Measurements from ENCODE around the gene CASZ1. TPM values are rescaled to one million over a fixed set of nuclear protein-coding genes. Genes with fewer than 3 reads are reported as not detected.

The CASZ1 gene
- total RNA-seq, 1 experiment from 2014 or later: 0.58 TPM

- H3K36me3 ChIP-seq: no peaks in the 10 kb centered on the region
- no peak overlapping the region for H3K4me3 ChIP-seq
- DNase-seq (ENCODE audit: low read depth in 1 of 2, low spot score in 2 of 2): no peak
- 0 out of 2 replicates have a peak, but pooled peaks cover 1% of the 10 kb centered on the region for H3K4me1 ChIP-seq (replicated peaks)
- H3K9me3 ChIP-seq (replicated peaks): no peaks in the 10 kb centered on the region
- peaks cover 45% of the 10 kb centered on the region for H3K27me3 ChIP-seq (replicated peaks)
- H3K27ac ChIP-seq: no peak overlapping the region
Measured at GRCh38 chr1:10735563-10736305, 60.7 kb downstream of the CASZ1 start.

GRCh38 chr1:10734962-10735544 lies 61.4 kb downstream of the CASZ1 start:
- DNase-seq (ENCODE audit: low read depth in 1 of 2, low spot score in 2 of 2): no peak
- H3K4me3 ChIP-seq: no peak overlapping the region
- no peaks in the 10 kb centered on the region for H3K9me3 ChIP-seq (replicated peaks)
- 0 out of 2 replicates have a peak, but pooled peaks cover 2% of the 10 kb centered on the region for H3K4me1 ChIP-seq (replicated peaks)
- peaks cover 45% of the 10 kb centered on the region for H3K27me3 ChIP-seq (replicated peaks)
- H3K36me3 ChIP-seq: no peaks in the 10 kb centered on the region
- H3K27ac ChIP-seq: no peak overlapping the region

- Histone ChIP-seq H3K27ac (no peak overlapping the region), H3K4me3 (no peak overlapping the region), H3K4me1 (replicated peaks) (0 out of 2 replicates have a peak, but pooled peaks cover 2% of the 10 kb centered on the region), H3K27me3 (replicated peaks) (peaks cover 43% of the 10 kb centered on the region), H3K9me3 (replicated peaks) (no peaks in the 10 kb centered on the region), H3K36me3 (no peaks in the 10 kb centered on the region)
- no peak for DNase-seq (ENCODE audit: low read depth in 1 of 2, low spot score in 2 of 2)
Measured at GRCh38 chr1:10734375-10734774, 62.1 kb downstream of the CASZ1 start.

GRCh38 chr1:10733474-10734366 lies 62.7 kb downstream of the CASZ1 start:
- Histone ChIP-seq H3K27me3 (replicated peaks) (peaks cover 41% of the 10 kb centered on the region), H3K36me3 (no peaks in the 10 kb centered on the region), H3K4me1 (replicated peaks) (0 out of 2 replicates have a peak, but pooled peaks cover 2% of the 10 kb centered on the region), H3K4me3 (no peak overlapping the region), H3K9me3 (replicated peaks) (no peaks in the 10 kb centered on the region), H3K27ac (no peak overlapping the region)
- DNase-seq (ENCODE audit: low read depth in 1 of 2, low spot score in 2 of 2): no peak

GRCh38 chr1:10730985-10731384 lies 65.5 kb downstream of the CASZ1 start:
- Histone ChIP-seq H3K36me3 (no peaks in the 10 kb centered on the region), H3K9me3 (replicated peaks) (no peaks in the 10 kb centered on the region), H3K27me3 (replicated peaks) (peaks cover 26% of the 10 kb centered on the region), H3K4me1 (replicated peaks) (0 out of 2 replicates have a peak, but pooled peaks cover 2% of the 10 kb centered on the region), H3K4me3 (no peak overlapping the region), H3K27ac (no peak overlapping the region)
- DNase-seq (ENCODE audit: low read depth in 1 of 2, low spot score in 2 of 2): peak in 1 of 2 experiments; percentile 36

GRCh38 chr1:10728595-10729410 lies 67.6 kb downstream of the CASZ1 start:
- no peak for DNase-seq (ENCODE audit: low read depth in 1 of 2, low spot score in 2 of 2)
- Histone ChIP-seq H3K4me3 (no peak overlapping the region), H3K4me1 (replicated peaks) (0 out of 2 replicates have a peak, but pooled peaks cover 2% of the 10 kb centered on the region), H3K27me3 (replicated peaks) (peaks cover 25% of the 10 kb centered on the region), H3K27ac (no peak overlapping the region), H3K9me3 (replicated peaks) (no peaks in the 10 kb centered on the region; the same call in 1 of the 2 replicates), H3K36me3 (no peaks in the 10 kb centered on the region)

- H3K4me3 ChIP-seq: no peak overlapping the region
- H3K9me3 ChIP-seq (replicated peaks): no peaks in the 10 kb centered on the region; the same call in 1 of the 2 replicates
- DNase-seq (ENCODE audit: low read depth in 1 of 2, low spot score in 2 of 2): no peak
Measured at GRCh38 chr1:10727751-10728232, 68.7 kb downstream of the CASZ1 start.

GRCh38 chr1:10726355-10726754 lies 70.1 kb downstream of the CASZ1 start:
- no peaks in the 10 kb centered on the region; the same call in 1 of the 2 replicates for H3K9me3 ChIP-seq (replicated peaks)
- H3K27ac ChIP-seq: no peak overlapping the region
- no peaks in the 10 kb centered on the region for H3K36me3 ChIP-seq
- H3K4me1 ChIP-seq (replicated peaks): 0 out of 2 replicates have a peak, but pooled peaks cover 2% of the 10 kb centered on the region
- H3K4me3 ChIP-seq: no peak overlapping the region
- peaks cover 23% of the 10 kb centered on the region for H3K27me3 ChIP-seq (replicated peaks)
- no peak for DNase-seq (ENCODE audit: low read depth in 1 of 2, low spot score in 2 of 2)

More at GRCh38 chr1:10727751-10728232, 68.7 kb downstream of the CASZ1 start:
- 0 out of 2 replicates have a peak, but pooled peaks cover 2% of the 10 kb centered on the region for H3K4me1 ChIP-seq (replicated peaks)
- H3K27ac ChIP-seq: no peak overlapping the region
- no peaks in the 10 kb centered on the region for H3K36me3 ChIP-seq
- peaks cover 25% of the 10 kb centered on the region for H3K27me3 ChIP-seq (replicated peaks)

- Histone ChIP-seq H3K27ac (no peak overlapping the region), H3K4me1 (replicated peaks) (no peaks in the 10 kb centered on the region), H3K36me3 (no peaks in the 10 kb centered on the region), H3K27me3 (replicated peaks) (peaks cover 31% of the 10 kb centered on the region), H3K4me3 (no peak overlapping the region), H3K9me3 (replicated peaks) (no peaks in the 10 kb centered on the region; the same call in 1 of the 2 replicates)
- no peak for DNase-seq (ENCODE audit: low read depth in 1 of 2, low spot score in 2 of 2)
Measured at GRCh38 chr1:10724948-10725847, 71.2 kb downstream of the CASZ1 start.

- H3K4me1 ChIP-seq (replicated peaks): no peaks in the 10 kb centered on the region
- H3K27ac ChIP-seq: no peak overlapping the region
- no peaks in the 10 kb centered on the region for H3K36me3 ChIP-seq
- H3K27me3 ChIP-seq (replicated peaks): peaks cover 35% of the 10 kb centered on the region
- DNase-seq (ENCODE audit: low read depth in 1 of 2, low spot score in 2 of 2): no peak
- no peak overlapping the region for H3K4me3 ChIP-seq
- no peaks in the 10 kb centered on the region; the same call in 1 of the 2 replicates for H3K9me3 ChIP-seq (replicated peaks)
Measured at GRCh38 chr1:10724511-10724910, 71.9 kb downstream of the CASZ1 start.

GRCh38 chr1:10724052-10724494 lies 72.4 kb downstream of the CASZ1 start:
- Histone ChIP-seq H3K27me3 (replicated peaks) (peaks cover 39% of the 10 kb centered on the region), H3K9me3 (replicated peaks) (no peaks in the 10 kb centered on the region; the same call in 1 of the 2 replicates), H3K4me3 (no peak overlapping the region), H3K4me1 (replicated peaks) (no peaks in the 10 kb centered on the region), H3K36me3 (no peaks in the 10 kb centered on the region), H3K27ac (no peak overlapping the region)
- DNase-seq (ENCODE audit: low read depth in 1 of 2, low spot score in 2 of 2): no peak

- H3K4me1 ChIP-seq (replicated peaks): no peaks in the 10 kb centered on the region
- H3K4me3 ChIP-seq: no peak overlapping the region
- H3K27me3 ChIP-seq (replicated peaks): peaks cover 42% of the 10 kb centered on the region
- no peak for DNase-seq (ENCODE audit: low read depth in 1 of 2, low spot score in 2 of 2)
- no peak overlapping the region for H3K27ac ChIP-seq
- no peaks in the 10 kb centered on the region for H3K36me3 ChIP-seq
- H3K9me3 ChIP-seq (replicated peaks): no peaks in the 10 kb centered on the region; the same call in 1 of the 2 replicates
Measured at GRCh38 chr1:10723317-10723716, 73.1 kb downstream of the CASZ1 start.

Data from SJSA1 (cell line).